Endodermal cell (in vitro differentiated cells): ENCODE measurements around the gene COX7B2. TPM values are rescaled to one million over a fixed set of nuclear protein-coding genes. Genes with fewer than 3 reads are reported as not detected.

Experiments used
- DNase-seq: peaks from one replicate; pipeline ENCODE4 v3.0.0-alpha.2; 2017
- H3K27ac ChIP-seq: 2 replicates; pipeline ENCODE4 v1.5.1; 2013; ENCODE audit warnings: mild to moderate bottlenecking, low read depth, low read length, moderate library complexity
- H3K27me3 ChIP-seq: 2 replicates; pipeline ENCODE4 v1.6.1; 2013; ENCODE audit warnings: mild to moderate bottlenecking, low read length, moderate library complexity; ENCODE audit not compliant: insufficient read depth, control insufficient read depth, poor library complexity, severe bottlenecking
- H3K36me3 ChIP-seq: 2 replicates; pipeline ENCODE4 v1.7.0; 2013; ENCODE audit warnings: mild to moderate bottlenecking, low read length, moderate library complexity; ENCODE audit not compliant: control insufficient read depth, insufficient read depth
- H3K4me1 ChIP-seq: one replicate; pipeline ENCODE4 v1.7.0; 2013; ENCODE audit warnings: low read length; ENCODE audit not compliant: control insufficient read depth, insufficient read depth
- H3K4me3 ChIP-seq: 2 replicates; pipeline ENCODE4 v1.5.1; 2013; ENCODE audit warnings: mild to moderate bottlenecking, low read length, moderate library complexity
- H3K9ac ChIP-seq: 2 replicates; pipeline ENCODE4 v1.6.1; 2013; ENCODE audit warnings: mild to moderate bottlenecking, low read length, moderate library complexity; ENCODE audit not compliant: poor library complexity, severe bottlenecking; ENCODE audit errors: extremely low read depth
- H3K9me3 ChIP-seq: 2 replicates; pipeline ENCODE4 v1.6.1; 2013; ENCODE audit warnings: mild to moderate bottlenecking, low read length, moderate library complexity; ENCODE audit not compliant: control insufficient read depth
- H3K27ac Mint-ChIP-seq: 2 replicates; pipeline ENCODE4 v1.8.0; 2020; ENCODE audit warnings: mixed read lengths
- H3K27me3 Mint-ChIP-seq: 2 replicates; pipeline ENCODE4 v1.8.0; 2021; ENCODE audit warnings: mild to moderate bottlenecking, mixed read lengths; ENCODE audit not compliant: insufficient read depth
- H3K36me3 Mint-ChIP-seq: 2 replicates; pipeline ENCODE4 v1.8.0; 2020; ENCODE audit warnings: low read depth, mixed read lengths
- H3K4me1 Mint-ChIP-seq: 2 replicates; pipeline ENCODE4 v1.8.0; 2020; ENCODE audit warnings: mixed read lengths
- H3K4me3 Mint-ChIP-seq: 2 replicates; pipeline ENCODE4 v1.8.0; 2020; ENCODE audit warnings: mild to moderate bottlenecking, moderate library complexity, mixed read lengths
- H3K9me3 Mint-ChIP-seq: 2 replicates; pipeline ENCODE4 v1.8.0; 2020; ENCODE audit warnings: mild to moderate bottlenecking, mixed read lengths
- CTCF ChIP-seq: fragments of 200-600 bp; sonication (generic); conservative IDR thresholded peaks from 2 replicates; pipeline ENCODE4 v1.5.0; 2021; ENCODE audit warnings: antibody characterized with exemption, mild to moderate bottlenecking
- WGBS, 2 experiments: methylation state at CpG; one replicate each; pipeline versions ENCODE4 v1.1.5 to v1.1.7; 2013; ENCODE audit warnings: missing lambda C conversion rate in 2 of 2, mixed read lengths in 1 of 2; ENCODE audit not compliant: insufficient coverage in 1 of 2, insufficient read length in 1 of 2; 5-methylcytosine and 5-hydroxymethylcytosine counted together
- total RNA-seq, 2 donors: library from RNA; stranded (reverse); fragmentation: NEBNext Ultra II Directional in 1 of 2; extraction: Animal tissue kit (Norgen Biotek cat#: 25700) in 1 of 2; gene quantifications; 2 replicates in 1 of 2; 3 replicates in 1 of 2; pipeline ENCODE4 v1.2.1, GENCODE V29; 2021

The COX7B2 gene
- total RNA-seq, 2 donors from 2014 or later: not detected

- Histone ChIP-seq H3K36me3 (no peaks in the 10 kb centered on the region), H3K27ac (no peak overlapping the region), H3K27me3 (no peaks in the 10 kb centered on the region), H3K4me3 (peak overlapping the region; percentile 56), H3K9ac (no peak overlapping the region), H3K9me3 (peaks cover 40% of the 10 kb centered on the region), H3K4me1 (no peaks in the 10 kb centered on the region)
- H3K27me3 Mint-ChIP-seq: no peaks in the 10 kb centered on the region
- 74 to 92% methylated on average over 3 to 6 of the region's 6 CpGs for WGBS, 2 experiments
- no peak for TF ChIP-seq CTCF
- no peak overlapping the region for H3K4me3 Mint-ChIP-seq
- no peak for DNase-seq
- H3K9me3 Mint-ChIP-seq: peaks cover 11% of the 10 kb centered on the region
- H3K36me3 Mint-ChIP-seq: no peaks in the 10 kb centered on the region
- H3K4me1 Mint-ChIP-seq: peaks cover 10% of the 10 kb centered on the region
- no peak overlapping the region for H3K27ac Mint-ChIP-seq
Measured at GRCh38 chr4:46793036-46793435, 116.0 kb downstream of the COX7B2 start.

DNA sequence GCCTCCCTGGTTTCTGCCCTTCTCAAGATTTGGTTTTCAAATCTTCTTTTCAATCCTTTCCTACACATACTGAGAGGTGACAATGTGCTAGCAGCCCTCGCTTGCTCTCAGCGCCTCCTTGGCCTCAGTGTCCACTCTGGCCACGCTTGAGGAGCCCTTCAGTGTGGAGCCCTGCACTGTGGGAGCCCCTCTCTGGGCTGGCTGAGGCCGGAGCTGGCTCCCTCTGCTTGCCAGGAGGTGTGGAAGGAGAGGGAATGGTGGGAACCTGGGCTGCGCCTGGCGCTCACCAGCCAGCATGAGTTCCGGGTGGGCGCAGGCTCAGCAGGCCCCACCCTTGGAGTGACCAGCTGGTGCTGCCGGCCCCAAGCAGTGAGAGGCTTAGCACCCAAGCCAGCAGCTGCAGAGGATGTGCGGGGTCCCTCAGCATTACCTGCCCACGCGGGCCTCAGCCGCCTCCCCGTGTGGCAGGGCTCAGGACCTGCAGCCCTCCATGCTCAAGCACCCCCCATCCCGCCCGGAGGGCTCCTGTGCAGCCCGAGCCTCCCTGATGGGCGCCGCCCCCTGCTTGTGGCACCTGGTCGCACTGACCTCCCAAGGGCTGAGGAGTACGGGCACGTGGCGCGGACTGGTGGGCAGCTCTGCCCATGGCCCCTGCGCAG lies 127.5 kb downstream of the COX7B2 start:
- no peak for TF ChIP-seq CTCF
- H3K4me3 ChIP-seq: no peak overlapping the region
- H3K27ac Mint-ChIP-seq: no peak overlapping the region
- no peak overlapping the region for H3K27ac ChIP-seq
- H3K9me3 Mint-ChIP-seq: peaks cover 20% of the 10 kb centered on the region
- no peaks in the 10 kb centered on the region for H3K27me3 Mint-ChIP-seq
- H3K36me3 ChIP-seq: no peaks in the 10 kb centered on the region
- peaks cover 11% of the 10 kb centered on the region for H3K9me3 ChIP-seq
- peaks cover 3% of the 10 kb centered on the region for H3K4me1 ChIP-seq
- H3K36me3 Mint-ChIP-seq: no peaks in the 10 kb centered on the region
- H3K9ac ChIP-seq: no peak overlapping the region
- peaks cover 1% of the 10 kb centered on the region for H3K4me1 Mint-ChIP-seq
- no peak overlapping the region for H3K4me3 Mint-ChIP-seq
- 95% methylated on average over 25 of the region's 25 CpGs; no CpG with 5 or more reads in 1 of the 2 experiments for WGBS, 2 experiments
- no peak for DNase-seq
- no peaks in the 10 kb centered on the region for H3K27me3 ChIP-seq

DNA sequence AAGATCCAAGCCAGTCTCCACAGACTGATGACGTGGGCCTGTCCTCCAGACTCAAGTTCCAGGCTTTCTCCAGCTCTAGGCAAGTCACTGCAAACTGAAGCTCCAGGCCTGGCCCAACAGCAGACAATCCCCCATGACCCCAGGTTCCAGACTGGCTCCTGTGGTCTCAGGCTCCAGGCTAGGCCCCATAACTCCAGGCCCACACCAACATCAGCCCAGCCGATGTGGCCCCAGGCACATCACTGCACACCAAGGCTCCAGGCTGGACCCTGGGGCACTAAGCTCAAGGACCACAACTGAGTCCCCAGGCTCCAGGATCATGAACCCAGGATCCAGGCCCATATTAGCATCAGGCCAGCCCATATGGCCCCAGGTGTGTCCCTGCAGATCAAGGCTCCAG lies 143.6 kb downstream of the COX7B2 start:
- no peak for TF ChIP-seq CTCF
- H3K4me1 Mint-ChIP-seq: no peaks in the 10 kb centered on the region

More for the DNA sequence above, 143.6 kb downstream of the COX7B2 start:
- no peaks in the 10 kb centered on the region for H3K36me3 ChIP-seq
- peaks cover 5% of the 10 kb centered on the region for H3K9me3 Mint-ChIP-seq
- H3K27ac Mint-ChIP-seq: no peak overlapping the region
- no peak overlapping the region for H3K4me3 ChIP-seq
- no peaks in the 10 kb centered on the region for H3K9me3 ChIP-seq
- H3K36me3 Mint-ChIP-seq: no peaks in the 10 kb centered on the region
- no peak overlapping the region for H3K4me3 Mint-ChIP-seq
- no peak overlapping the region for H3K27ac ChIP-seq
- DNase-seq: no peak
- WGBS, 2 experiments: 93 to 100% methylated on average over 2 of the region's 2 CpGs
- H3K27me3 ChIP-seq: no peaks in the 10 kb centered on the region
- H3K27me3 Mint-ChIP-seq: no peaks in the 10 kb centered on the region
- no peaks in the 10 kb centered on the region for H3K4me1 ChIP-seq
- no peak overlapping the region for H3K9ac ChIP-seq
